Middle frontal gyrus (tissue), 1 donor: ENCODE data around the gene NQO2.
"Not testable (repeated sequence)": the region's sequence is repeated elsewhere in the genome, so short reads cannot be mapped to it uniquely, and the experiment has no call there.

Source experiments
- DNase-seq: peaks from one replicate; pipeline ENCODE4 v3.0.0-alpha.2; 2015; ENCODE audit warnings: low spot score; ENCODE audit errors: extremely low spot score

The NQO2 gene

DNA sequence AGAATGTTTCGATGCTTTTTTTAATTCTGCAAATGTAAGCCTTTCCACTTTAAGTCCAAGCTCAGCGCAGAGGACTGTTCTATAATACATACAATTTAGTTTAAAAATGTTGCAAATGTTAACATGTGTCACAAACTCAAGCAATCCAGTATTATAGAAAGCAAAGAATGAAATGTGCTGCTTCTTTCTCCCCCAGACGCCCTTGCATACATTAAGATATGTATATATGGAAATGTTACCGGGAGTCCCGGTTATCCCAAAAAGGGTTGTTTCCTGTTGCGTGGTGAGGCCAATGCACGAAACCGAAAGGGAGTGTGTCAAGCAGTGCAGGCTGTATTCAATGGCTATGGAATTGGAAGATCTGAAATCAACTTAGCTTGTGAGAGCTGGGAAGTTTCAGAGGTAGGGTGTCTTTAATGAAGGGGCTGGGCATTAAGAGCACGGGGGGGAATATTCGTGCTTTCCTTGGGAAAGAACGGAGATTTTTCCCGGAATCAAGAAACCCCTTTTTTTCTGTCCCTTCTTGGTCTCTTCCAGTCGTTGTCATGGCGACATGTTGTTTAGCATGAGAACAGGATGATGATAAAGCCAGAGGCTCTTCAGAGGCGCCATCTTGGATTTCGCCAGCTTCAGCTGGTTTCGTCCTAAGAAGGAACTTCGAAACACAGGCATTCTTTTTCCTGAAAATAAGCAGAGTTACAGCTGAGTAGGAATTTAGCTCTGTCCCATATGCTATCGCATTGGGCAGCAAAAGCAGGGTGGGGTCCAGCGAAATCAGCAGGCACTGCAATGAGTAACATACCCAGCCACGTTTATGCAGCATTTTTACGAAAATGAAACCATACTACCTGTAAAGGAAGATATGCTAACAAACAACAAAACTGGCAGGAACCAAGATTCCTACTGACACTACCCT lies 10.1 kb upstream of the NQO2 start:
- peak; percentile 94 for DNase-seq

DNA sequence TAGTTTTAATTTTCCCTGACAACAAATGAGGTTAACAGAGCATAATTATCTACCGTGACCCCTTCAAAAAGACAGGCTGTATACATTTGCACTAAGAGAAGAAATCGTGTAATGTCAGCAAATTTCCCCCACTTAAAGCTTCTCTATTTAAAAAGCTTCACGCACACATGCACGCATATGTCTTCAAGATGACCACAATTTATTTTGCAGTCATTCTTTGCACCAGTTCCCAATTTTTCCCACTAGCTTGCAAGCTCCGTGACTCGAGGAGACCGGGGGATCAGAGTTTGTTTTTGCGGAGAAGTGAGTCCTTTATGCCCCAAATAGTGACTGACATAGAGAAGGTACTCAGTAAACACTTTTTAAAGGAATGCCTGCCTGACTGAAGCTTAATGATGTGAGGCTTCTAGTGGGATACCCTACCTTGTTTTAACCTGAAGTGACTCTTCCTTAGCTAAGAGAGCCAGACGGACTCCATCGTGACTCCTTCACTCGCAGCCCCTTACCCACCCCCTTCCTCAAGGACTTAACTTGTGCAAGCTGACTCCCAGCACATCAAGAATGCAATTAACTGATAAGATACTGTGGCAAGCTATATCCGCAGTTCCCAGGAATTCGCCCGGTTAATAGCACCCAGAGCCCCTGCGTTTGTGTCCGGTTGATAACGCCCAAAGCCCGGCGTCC lies 9.3 kb upstream of the NQO2 start:
- no peak for DNase-seq

DNA sequence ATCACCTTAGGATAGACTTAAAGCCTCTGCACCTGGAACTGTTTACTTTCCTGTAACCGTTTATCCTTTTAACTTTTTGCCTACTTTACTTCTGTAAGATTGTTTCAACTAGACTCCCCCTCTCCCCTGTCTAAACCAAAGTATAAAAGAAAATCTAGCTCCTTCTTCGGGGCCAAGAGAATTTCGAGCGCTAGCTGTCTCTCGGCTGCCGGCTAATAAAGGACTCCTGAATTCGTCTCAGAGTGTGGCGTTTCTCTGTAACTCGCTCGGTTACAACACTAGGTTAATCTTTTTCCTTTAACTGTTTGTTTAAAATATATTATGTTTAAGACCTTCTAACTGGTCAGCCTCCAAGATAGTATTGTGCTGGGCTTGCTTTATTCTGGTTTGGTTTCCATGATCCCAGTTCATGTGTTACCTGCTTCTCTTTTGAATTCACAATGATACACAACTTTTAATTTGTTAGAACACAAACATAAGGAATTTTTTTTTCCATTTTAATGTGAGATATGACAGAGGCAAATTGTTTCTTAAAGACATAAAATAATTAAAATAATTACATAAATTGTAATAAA lies 8.7 kb upstream of the NQO2 start:
- no peak for DNase-seq

DNA sequence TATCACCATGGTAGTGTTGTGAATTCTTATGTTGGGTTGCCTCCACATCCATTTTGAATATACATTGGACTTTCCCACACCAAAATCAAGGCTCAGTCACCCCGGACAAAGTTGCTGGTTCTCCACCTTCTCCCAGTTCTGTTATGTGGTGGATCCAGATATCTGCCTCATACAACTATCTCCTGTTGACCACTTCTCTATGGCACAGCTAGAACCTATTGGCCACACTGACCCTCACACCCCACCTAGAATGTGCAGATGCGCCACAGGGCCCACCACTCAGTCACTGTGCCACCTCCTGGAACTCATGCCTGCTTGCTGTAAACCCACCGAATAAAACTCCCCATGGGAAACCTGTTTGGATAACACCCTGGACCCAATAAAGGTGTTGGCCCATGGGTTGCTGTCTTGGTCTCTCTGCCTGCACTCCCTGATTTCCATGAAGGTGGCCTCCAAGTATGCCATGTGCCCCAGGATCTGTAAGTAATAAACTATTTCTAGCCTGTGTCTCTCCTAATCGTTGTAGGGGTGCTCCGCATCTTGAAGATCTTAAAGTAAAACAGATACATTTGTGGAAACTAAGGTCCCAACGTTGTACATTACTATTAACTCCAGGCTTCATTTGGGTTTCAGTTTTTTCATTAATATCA lies 7.2 kb upstream of the NQO2 start:
- no peak for DNase-seq

DNA sequence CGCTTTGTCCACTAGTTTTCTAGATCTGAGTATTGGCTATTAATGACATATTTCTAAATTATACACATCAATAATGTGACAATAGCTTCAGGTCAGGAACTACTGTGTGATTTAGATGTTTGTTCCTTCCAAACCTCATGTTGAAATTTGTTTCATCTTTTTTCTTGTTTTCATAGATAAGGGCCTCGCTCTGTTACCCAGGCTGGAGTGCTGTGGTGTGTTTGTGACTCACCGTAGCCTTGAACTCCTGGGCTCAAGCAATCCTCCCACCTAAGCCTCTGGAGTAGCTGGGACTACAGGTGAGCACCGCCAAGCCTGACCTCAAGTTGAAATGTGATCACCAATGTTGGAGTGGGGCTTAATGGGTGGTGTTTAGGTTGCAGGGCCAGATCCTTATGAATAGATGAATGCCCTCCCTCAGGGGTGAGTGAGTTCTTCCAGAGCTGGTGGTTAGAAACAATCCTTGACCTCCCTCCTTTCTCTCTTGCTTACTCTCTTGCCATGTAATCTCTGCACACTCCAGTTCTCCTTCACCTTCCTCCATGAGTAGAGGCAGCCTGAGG lies 5.9 kb upstream of the NQO2 start:
- DNase-seq, result no peak

DNA sequence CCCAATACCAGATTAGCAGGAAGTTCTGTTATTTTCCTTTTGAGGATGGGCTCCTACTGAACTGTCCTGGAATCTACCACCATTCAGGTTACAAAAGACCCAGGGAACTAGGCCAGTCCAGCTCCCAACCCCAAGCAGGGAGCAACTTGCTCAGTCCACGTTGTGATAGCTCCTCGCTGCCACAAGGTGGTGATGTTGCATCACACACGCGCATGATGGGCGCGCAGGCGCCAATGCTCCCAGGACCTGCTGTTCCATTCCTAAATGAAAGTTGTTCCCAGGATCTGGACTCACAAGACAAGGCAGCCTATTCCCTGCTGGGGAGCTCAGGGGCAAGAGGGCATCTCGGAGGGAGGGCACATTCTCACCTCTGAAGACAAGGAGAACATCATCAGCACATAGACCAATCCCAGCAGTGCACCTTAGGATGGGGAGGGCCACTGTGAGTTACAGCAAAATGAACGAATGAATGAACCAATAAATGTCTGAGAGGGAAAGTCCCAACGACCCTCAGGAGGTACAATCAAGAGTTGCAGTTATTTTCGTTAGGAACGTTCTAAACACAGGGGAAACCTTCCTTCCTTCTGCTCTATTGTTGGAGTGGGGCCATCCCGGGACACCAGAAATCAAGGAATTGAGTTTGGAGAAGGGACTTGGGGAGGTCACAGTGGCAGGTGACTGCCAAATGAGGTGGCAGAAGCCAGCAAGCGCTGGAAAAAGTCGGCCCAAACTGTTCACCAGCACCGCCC lies 1.3 kb upstream of the NQO2 start:
- not testable (repeated sequence) for DNase-seq

DNA sequence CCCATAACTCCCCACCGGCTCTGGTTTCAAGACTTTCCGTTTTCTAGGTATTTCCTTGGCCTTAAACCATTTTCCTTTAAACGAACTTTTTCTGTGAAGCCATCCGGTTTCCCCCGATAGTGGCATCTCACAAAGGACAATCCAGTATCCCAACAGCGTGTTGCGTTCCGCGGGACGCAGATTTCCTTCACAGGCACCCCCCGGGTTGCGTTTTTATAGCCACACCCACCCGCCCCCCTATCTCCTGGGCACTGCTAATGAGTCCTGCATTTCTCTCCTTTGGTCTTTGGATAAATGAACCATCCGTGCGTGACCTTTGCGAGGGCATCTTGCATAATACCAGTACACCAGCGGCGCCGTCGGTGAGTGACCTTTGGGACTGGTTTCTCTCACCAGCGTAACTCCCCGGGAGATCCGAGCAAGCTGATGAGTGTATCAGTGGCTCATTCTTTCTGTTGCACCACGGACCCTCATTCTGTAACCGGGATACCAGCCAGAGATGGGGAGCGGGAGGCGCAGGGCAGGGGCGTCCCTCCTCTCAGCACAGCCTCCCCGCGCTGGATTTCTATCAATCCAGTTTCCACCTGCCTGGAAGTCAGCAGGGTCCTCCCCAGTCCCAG lies 586 bp upstream of the NQO2 start:
- DNase-seq, result no peak

DNA sequence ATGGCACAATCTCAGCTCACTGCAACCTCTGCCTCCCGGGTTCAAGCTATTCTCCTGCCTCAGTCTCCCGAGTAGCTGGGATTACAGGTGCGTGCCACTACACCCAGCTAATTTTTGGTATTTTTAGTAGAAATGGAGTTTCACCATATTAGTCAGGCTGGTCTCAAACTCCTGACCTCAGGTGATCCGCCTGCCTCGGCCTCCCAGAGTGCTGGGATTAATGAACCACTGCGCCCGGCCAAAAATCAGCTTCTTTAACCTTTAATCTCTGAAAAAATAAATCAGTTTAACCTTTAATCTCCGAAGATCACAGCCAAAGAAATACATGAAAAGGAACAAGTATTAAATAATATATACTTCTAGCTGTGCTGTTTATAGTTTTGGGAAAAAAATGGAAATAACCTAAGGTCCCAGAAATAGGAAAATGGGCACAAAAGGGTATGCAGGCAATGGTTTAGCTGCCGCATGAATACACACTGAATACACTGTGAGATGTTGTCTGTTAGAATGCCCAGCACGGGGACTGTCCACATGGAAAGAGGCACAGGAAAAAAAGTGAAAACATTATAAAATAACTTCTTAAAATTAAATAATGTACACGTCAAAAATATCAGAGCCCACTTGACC lies 1.6 kb downstream of the NQO2 start:
- no peak for DNase-seq

DNA sequence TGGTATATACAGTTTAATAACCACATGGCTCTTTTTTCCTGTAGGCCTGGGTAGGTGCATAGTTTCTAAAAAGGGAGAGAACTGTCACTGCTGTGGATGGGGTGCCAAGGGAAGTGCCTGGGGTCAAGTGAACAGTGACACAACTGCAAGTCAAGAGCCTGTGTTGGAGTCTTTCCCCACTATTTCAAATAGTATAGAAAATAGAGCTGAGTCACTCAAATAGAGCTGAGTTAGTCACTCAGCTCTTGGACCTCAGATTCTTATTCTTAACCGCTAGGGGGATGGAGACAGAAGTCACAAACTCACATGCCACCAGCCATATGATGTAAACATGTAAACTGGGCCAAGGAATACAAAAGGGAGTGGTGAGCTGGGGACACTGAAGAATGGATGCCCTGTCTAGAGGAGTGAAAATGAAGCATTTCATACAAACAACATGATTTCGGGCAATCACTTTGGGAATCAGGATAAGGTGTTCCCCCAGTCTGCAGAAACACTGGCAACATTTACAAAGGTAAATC lies 2.1 kb downstream of the NQO2 start:
- DNase-seq, result no peak

DNA sequence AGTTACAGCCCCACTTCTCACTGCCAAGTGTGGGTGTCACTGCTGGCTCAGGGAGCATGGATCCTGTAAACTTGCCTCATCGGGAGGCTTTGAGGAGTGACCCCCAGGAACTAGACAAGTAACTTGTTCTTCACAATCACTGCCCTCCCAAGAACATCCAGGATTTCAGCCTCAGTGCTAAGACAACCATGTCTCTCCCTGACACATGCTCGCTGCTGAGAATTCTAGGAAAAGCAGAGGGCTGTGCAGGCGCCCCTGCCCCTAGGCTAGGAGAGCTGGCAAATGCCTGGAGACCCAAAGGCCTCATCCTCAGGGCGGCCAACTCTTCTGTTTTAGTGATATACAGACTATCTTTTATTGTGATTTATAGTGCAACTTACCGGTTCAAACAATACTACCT lies 3.5 kb downstream of the NQO2 start:
- DNase-seq, result not testable (repeated sequence)

DNA sequence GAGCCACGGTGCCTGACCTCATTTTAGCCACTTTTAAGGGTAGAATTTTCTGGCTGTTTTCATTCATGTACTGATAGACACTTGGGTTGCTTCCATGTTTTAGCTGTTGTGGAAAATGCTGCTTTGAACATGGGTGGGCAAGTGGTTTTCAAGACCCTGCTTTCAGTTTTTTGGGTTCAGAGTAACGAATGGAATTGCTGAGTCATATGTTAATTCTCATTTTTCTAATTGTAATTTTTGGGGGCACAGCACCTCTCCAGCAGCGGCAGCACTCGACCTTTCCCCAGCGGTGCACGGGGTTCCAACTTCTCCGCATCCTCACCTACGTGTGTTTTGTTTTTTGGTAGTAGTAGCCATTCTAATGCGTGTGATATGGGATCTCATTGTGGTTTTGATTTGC lies 5.4 kb downstream of the NQO2 start:
- no peak for DNase-seq

DNA sequence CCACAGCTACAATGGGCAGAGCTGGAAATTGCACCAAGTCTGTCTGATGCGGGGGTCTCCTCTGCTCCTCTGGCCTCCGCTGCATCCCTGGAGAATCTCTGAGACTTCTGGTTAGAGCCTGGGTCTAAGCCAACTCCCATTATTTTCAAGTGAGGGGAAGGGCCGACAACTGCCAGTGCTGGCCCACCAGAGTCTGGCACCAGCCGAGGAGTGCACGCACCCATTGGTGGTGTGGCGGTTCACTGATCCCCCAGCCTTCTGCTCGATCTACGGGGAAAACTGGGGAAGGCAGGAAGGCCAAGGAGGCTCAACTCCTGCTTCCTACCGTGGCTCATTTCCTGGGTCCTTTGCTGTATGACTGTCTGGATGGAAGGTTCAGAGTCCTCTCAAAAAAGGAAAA lies 6.2 kb downstream of the NQO2 start:
- no peak for DNase-seq

DNA sequence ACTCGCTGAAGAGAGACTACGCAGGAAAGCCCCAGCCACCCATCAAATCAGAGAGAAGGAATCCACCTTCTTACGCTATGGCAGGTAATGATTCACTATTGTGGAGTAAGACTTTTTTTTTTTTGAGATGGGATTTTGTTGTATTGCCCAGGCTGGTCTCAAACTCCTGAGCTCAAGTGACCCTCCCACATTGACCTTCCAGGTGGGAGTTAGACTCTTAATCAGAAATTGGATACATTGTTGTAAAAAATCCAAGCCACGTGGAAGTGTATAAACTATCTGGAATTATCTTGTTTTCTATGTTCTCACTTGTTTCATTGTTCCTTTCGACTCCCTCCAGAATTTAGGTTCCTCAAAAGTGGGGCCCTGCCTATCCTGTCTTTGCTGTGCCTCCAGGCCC lies 6.8 kb downstream of the NQO2 start:
- DNase-seq, result no peak

DNA sequence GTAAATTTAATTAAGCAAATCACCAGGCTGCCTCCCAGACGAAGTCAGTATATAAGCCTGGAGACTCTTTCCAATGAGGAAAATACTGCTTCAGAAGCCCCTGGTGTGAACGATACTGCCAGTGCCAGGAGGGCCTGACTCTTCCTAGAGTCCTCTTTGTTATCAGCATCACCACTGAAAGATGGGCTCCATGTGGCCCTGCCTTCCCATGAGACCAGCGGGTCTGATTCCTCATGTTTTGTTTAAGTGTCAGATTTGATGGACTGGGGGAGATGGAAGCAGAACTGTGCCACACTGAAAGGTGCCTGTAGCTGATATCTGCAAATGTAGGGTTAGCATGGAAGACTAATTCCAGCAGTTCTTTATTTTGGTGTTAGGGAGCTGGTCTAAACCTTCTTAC lies 7.9 kb downstream of the NQO2 start:
- DNase-seq, result no peak

DNA sequence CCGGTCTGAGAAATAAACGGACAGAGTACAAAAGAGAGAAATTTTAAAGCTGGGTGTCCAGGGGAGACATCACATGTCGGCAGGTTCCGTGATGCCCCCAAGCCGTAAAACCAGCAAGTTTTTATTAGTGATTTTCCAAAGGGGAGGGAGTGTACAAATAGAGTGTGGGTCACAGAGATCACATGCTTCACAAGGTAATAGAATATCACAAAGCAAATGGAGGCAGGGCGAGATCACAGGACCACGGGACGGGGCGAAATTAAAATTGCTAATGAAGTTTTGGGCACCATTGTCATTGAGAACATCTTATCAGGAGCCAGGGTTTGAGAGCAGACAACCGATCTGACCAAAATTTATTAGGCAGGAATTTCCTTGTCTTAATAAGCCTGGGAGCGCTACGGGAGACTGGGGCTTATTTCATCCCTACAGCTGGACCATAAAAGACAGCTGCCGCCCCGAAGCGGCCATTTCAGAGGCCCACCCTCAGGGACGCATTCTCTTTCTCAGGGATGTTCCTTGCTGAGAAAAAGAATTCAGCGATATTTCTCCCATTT lies 9.1 kb downstream of the NQO2 start:
- not testable (repeated sequence) for DNase-seq

DNA sequence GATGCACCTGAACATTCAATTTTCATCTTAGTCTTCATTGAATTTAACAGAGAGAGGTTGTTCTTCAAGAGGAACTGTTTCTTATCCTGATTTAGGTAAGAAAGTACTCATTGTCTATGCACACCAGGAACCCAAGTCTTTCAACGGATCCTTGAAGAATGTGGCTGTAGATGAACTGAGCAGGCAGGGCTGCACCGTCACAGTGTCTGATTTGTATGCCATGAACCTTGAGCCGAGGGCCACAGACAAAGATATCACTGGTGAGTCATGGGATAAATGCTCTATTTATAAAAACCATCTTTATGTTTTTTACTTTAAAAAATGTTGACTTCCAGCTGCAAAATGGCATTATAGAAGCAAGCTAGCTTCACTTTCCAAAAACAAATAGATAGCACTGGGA lies 10.2 kb downstream of the NQO2 start:
- no peak for DNase-seq

DNA sequence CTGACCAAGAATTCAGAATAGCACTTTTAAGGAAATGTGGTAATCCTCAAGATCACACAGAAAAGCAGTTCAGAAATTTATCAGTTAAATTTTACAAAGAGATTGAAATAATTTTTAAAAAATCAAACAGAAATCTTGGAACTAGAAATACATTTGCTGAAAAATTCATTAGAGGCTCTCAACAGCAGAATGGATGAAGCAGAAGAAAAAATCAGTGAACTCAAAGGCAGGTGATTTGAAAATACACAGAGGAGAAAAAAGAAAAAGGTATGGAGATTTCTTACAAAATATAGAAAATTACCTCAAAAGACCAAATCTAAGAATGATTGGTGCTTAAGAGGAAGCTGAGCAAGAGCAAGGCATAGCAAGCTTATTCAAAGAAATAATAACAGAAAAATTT lies 11.5 kb downstream of the NQO2 start:
- DNase-seq, result no peak

DNA sequence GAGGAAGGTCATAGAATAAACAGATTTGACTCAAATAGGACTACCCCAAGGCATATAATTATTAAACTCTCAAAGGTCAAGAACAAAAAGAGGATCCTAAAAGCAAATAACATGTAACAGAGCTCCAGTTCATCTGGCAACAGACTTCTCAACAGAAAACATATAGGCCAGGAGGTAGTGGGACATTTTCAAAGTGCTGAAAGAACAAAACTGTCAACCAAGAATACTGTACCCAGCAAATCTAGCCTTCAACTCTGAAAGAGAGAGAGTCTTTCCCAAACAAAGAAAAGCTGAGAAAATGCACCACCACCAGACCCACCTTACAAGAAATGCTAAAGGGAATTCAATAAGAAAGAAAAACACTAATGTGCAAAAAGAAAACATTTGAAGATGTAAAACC lies 11.9 kb downstream of the NQO2 start:
- no peak for DNase-seq

DNA sequence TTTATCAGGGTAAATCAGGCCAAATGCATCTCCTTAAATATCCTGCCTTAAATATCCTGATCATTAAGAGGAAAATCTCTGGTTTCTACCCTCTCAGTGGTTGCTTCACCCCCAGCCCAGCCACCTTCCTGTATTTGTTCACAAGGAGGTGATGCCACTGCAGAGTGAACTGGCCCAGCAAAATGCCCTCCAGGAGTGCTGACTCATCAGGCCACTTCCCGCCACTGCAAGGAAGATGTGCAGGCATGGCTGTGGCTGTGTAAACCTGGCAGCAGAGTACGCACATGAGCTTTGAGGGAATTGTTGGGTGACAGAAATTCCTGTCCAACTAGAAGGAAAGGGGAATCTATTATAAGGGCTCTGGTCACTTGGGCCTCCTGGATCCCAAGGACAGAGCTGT lies 13.8 kb downstream of the NQO2 start:
- DNase-seq, result no peak
